Measurements from ENCODE around the gene SF3B5. TPM values are rescaled to one million over a fixed set of nuclear protein-coding genes. Genes with fewer than 3 reads are reported as not detected.

SF3B5 gene
- total RNA-seq: 111 to 114 TPM (median 112 TPM) in 3 replicates

DNA sequence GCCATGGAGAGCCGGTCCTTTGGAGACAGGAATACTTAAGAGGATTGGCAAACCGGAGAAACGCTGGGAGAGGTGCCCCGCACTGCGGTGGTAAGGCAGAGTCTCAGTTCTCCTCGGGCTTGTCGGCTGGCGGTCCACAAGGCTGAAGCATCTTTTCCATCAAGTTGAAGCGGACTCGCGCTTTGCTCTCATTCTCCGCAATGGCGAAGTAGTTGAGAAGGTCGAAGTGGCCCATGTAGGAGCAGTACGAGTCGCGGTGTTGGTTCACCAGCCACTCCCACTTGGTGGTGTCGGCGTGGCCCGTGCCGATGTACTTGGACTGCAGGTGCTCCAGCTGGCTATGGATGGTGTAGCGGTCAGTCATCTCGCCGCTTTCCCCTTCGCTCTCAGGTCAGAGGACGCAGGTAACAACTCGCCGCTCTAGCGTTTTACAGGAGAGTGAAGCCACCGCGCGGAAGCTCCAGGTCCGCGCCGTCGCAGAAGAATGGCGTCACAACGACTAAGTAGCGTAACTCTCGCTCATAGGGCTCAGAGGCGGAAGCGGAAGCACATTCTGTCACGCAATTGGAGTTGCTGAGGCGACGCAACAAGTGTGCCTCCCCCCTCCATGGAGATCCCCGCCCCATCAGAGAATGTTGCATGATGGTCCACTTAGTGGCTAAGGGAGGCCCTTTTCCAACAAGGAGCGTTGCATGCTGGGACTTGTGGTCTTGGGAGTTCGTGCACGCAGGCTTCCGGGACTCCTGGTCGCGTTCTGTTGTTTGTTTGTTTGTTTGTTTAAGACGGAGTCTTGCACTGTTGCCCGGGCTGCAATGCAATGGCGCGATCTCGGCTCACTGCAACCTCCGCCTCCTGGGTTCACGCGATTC is at the start of gene SF3B5:
Gene SF3B5 (minus strand): TSS at position 440 of the 869 bp plus-strand sequence. CDS start 76 bp downstream, at position 364.
- peak within 1 kb of the TSS; percentile 99 for H3K4me3 Mint-ChIP-seq
- peak within 1 kb of the TSS; percentile 99 for H3K27ac Mint-ChIP-seq
- TF ChIP-seq, protein P1, sequence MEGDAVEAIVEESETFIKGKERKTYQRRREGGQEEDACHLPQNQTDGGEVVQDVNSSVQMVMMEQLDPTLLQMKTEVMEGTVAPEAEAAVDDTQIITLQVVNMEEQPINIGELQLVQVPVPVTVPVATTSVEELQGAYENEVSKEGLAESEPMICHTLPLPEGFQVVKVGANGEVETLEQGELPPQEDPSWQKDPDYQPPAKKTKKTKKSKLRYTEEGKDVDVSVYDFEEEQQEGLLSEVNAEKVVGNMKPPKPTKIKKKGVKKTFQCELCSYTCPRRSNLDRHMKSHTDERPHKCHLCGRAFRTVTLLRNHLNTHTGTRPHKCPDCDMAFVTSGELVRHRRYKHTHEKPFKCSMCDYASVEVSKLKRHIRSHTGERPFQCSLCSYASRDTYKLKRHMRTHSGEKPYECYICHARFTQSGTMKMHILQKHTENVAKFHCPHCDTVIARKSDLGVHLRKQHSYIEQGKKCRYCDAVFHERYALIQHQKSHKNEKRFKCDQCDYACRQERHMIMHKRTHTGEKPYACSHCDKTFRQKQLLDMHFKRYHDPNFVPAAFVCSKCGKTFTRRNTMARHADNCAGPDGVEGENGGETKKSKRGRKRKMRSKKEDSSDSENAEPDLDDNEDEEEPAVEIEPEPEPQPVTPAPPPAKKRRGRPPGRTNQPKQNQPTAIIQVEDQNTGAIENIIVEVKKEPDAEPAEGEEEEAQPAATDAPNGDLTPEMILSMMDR (IDR thresholded peaks at IDR 0.05; ENCODE audit: unreplicated experiment): no peak
- H3K9me3 Mint-ChIP-seq: no peaks in the 10 kb centered on the region
- H3K36me3 Mint-ChIP-seq: no peaks in the 10 kb centered on the region
- DNase-seq (ENCODE audit: low spot score in 2 of 2, unreplicated experiment in 2 of 2): peak; percentile 93 to 96
- peaks cover 13% of the 10 kb centered on the region for H3K27me3 Mint-ChIP-seq (ENCODE audit: low read depth)
- peaks cover 19% of the 10 kb centered on the region for H3K4me1 Mint-ChIP-seq

GRCh38 chr6:144144996-144145395 is 49.6 kb upstream of the SF3B5 start:
- Mint-ChIP-seq H3K27ac (no peak overlapping the region), H3K9me3 (no peaks in the 10 kb centered on the region), H3K4me1 (peaks cover 3% of the 10 kb centered on the region), H3K27me3 (ENCODE audit: low read depth) (peaks cover 31% of the 10 kb centered on the region), H3K4me3 (no peak overlapping the region), H3K36me3 (no peaks in the 10 kb centered on the region)
- TF ChIP-seq, protein P1 (IDR thresholded peaks at IDR 0.05; ENCODE audit: unreplicated experiment): no peak
- DNase-seq (ENCODE audit: low spot score in 2 of 2, unreplicated experiment in 2 of 2): no peak

GRCh38 chr6:144143878-144144277 is 48.5 kb upstream of the SF3B5 start:
- TF ChIP-seq, protein P1 (IDR thresholded peaks at IDR 0.05; ENCODE audit: unreplicated experiment): no peak
- Mint-ChIP-seq H3K36me3 (no peaks in the 10 kb centered on the region), H3K4me3 (no peak overlapping the region), H3K9me3 (no peaks in the 10 kb centered on the region), H3K27ac (no peak overlapping the region), H3K4me1 (no peaks in the 10 kb centered on the region), H3K27me3 (ENCODE audit: low read depth) (peaks cover 21% of the 10 kb centered on the region)
- DNase-seq (ENCODE audit: low spot score in 2 of 2, unreplicated experiment in 2 of 2): no peak

GRCh38 chr6:144143106-144143505 is 47.7 kb upstream of the SF3B5 start:
- no peaks in the 10 kb centered on the region for H3K36me3 Mint-ChIP-seq
- peaks cover 14% of the 10 kb centered on the region for H3K27me3 Mint-ChIP-seq (ENCODE audit: low read depth)
- no peaks in the 10 kb centered on the region for H3K9me3 Mint-ChIP-seq
- TF ChIP-seq, protein P1 (IDR thresholded peaks at IDR 0.05; ENCODE audit: unreplicated experiment): no peak
- no peak for DNase-seq (ENCODE audit: low spot score in 2 of 2, unreplicated experiment in 2 of 2)
- no peak overlapping the region for H3K4me3 Mint-ChIP-seq
- H3K27ac Mint-ChIP-seq: no peak overlapping the region
- H3K4me1 Mint-ChIP-seq: no peaks in the 10 kb centered on the region

DNA sequence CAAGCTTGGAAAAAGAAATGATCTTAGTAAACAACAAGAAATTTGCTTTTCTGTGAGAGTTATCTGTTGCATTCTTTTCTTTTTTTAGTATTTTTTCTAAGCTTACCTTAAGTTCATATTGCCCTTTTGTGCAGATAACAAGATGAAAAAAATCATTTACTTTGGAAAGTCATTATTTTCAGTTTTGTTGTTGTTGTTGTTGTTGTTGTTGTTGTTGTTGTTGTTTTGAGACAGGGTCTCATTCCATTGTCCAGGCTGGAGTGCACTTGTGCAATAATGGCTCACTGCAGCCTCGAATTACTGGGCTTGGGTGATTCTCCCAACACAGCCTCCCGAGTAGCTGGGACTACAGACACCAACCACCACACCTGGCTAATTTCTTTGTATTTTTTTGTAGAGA is 46.1 kb upstream of the SF3B5 start:
- Mint-ChIP-seq H3K9me3 (no peaks in the 10 kb centered on the region), H3K4me3 (no peak overlapping the region), H3K27me3 (ENCODE audit: low read depth) (peaks cover 5% of the 10 kb centered on the region), H3K4me1 (no peaks in the 10 kb centered on the region), H3K36me3 (no peaks in the 10 kb centered on the region), H3K27ac (no peak overlapping the region)
- no peak for DNase-seq (ENCODE audit: low spot score in 2 of 2, unreplicated experiment in 2 of 2)
- TF ChIP-seq, protein P1 (IDR thresholded peaks at IDR 0.05; ENCODE audit: unreplicated experiment): no peak
